GM23338 (cell line): Measurements from ENCODE around the gene SLC40A1. TPM values are rescaled to one million over a fixed set of nuclear protein-coding genes. Genes with fewer than 3 reads are reported as not detected.
A peak's percentile ranks its signal among the peaks of the same experiment; 100 is the strongest.

ENCODE experiments used
- ATAC-seq: fragments of 200-7000 bp; cut with Tn5 transposase; 3 replicates; pipeline ENCODE4 v1.9.1; 2020
- DNase-seq: peaks from one replicate; pipeline ENCODE4 v3.0.0-alpha.2; 2015; ENCODE audit warnings: low spot score
- H2AFZ ChIP-seq: fragments of 200-600 bp; sonication (generic); 2 replicates; pipeline ENCODE4 v1.8.0; 2016; ENCODE audit warnings: antibody characterized with exemption, mild to moderate bottlenecking, moderate library complexity
- H3F3A ChIP-seq: fragments of 200-600 bp; sonication (generic); replicated peaks from 2 replicates; pipeline ENCODE4 v1.8.0; 2017; ENCODE audit warnings: antibody characterized with exemption, mixed run types, low read depth
- H3K27ac ChIP-seq: fragments of 200-600 bp; sonication (generic); 2 replicates; pipeline ENCODE4 v1.6.1; 2016; ENCODE audit warnings: low read depth
- H3K27me3 ChIP-seq: fragments of 200-600 bp; sonication (generic); 2 replicates; pipeline ENCODE4 v1.8.0; 2016; ENCODE audit warnings: mild to moderate bottlenecking, mixed run types, moderate library complexity; ENCODE audit not compliant: insufficient read depth
- H3K36me3 ChIP-seq: fragments of 200-600 bp; sonication (generic); 2 replicates; pipeline ENCODE4 v1.8.0; 2016; ENCODE audit warnings: mild to moderate bottlenecking; ENCODE audit not compliant: insufficient read depth
- H3K4me1 ChIP-seq: fragments of 200-600 bp; sonication (generic); 2 replicates; pipeline ENCODE4 v1.8.0; 2016; ENCODE audit warnings: mild to moderate bottlenecking, moderate library complexity; ENCODE audit not compliant: insufficient read depth
- H3K4me2 ChIP-seq: fragments of 200-600 bp; sonication (generic); 2 replicates; pipeline ENCODE4 v1.7.1; 2017; ENCODE audit warnings: mixed run types
- H3K4me3 ChIP-seq: fragments of 200-600 bp; sonication (generic); 2 replicates; pipeline ENCODE4 v1.6.1; 2016; ENCODE audit warnings: mixed run types
- H3K79me2 ChIP-seq: fragments of 200-600 bp; sonication (generic); replicated peaks from 2 replicates; pipeline ENCODE4 v1.8.0; 2017; ENCODE audit warnings: mild to moderate bottlenecking; ENCODE audit not compliant: insufficient read depth
- H3K9me2 ChIP-seq: fragments of 200-600 bp; sonication (generic); 2 replicates; pipeline ENCODE4 v1.8.0; 2017; ENCODE audit not compliant: insufficient read depth
- H4K20me1 ChIP-seq: fragments of 200-600 bp; sonication (generic); replicated peaks from 2 replicates; pipeline ENCODE4 v1.8.0; 2017; ENCODE audit warnings: mild to moderate bottlenecking; ENCODE audit not compliant: insufficient read depth
- H3K27ac Mint-ChIP-seq: 2 replicates; pipeline ENCODE4 v1.8.0; 2020; ENCODE audit warnings: inconsistent platforms, mild to moderate bottlenecking, moderate library complexity, mixed read lengths
- H3K27me3 Mint-ChIP-seq: 3 replicates; pipeline ENCODE4 v1.8.0; 2022; ENCODE audit warnings: low read depth, mild to moderate bottlenecking, moderate library complexity, mixed read lengths, inconsistent platforms; ENCODE audit not compliant: insufficient read depth, poor library complexity
- H3K36me3 Mint-ChIP-seq: 3 replicates; pipeline ENCODE4 v1.8.0; 2021; ENCODE audit warnings: low read depth, mild to moderate bottlenecking, inconsistent platforms, moderate library complexity, mixed read lengths
- H3K4me1 Mint-ChIP-seq: 3 replicates; pipeline ENCODE4 v1.8.0; 2020; ENCODE audit warnings: mild to moderate bottlenecking, inconsistent platforms, mixed read lengths
- H3K4me3 Mint-ChIP-seq: 3 replicates; pipeline ENCODE4 v1.8.0; 2021; ENCODE audit warnings: moderate library complexity, mild to moderate bottlenecking, inconsistent platforms, mixed read lengths
- H3K9me3 Mint-ChIP-seq: 3 replicates; pipeline ENCODE4 v1.8.0; 2020; ENCODE audit warnings: moderate library complexity, mild to moderate bottlenecking, inconsistent platforms, mixed read lengths
- JUNB ChIP-seq: IDR thresholded peaks from one replicate; pipeline ENCODE4 v1.6.1; 2016; ENCODE audit warnings: antibody characterized with exemption; ENCODE audit not compliant: unreplicated experiment
- NANOG ChIP-seq: IDR thresholded peaks from 2 replicates; pipeline ENCODE4 v1.6.1; 2016; ENCODE audit warnings: antibody characterized with exemption, borderline replicate concordance
- POLR2AphosphoS5 ChIP-seq: IDR thresholded peaks from 2 replicates; pipeline ENCODE4 v1.6.1; 2016; ENCODE audit warnings: antibody characterized with exemption, low read depth
- STAT1 ChIP-seq: IDR thresholded peaks from one replicate; pipeline ENCODE4 v1.6.1; 2016; ENCODE audit warnings: antibody characterized with exemption; ENCODE audit not compliant: unreplicated experiment
- ZNF331 ChIP-seq: fragments of 250-450 bp; sonication (Bioruptor Pico); IDR thresholded peaks from 2 replicates; pipeline ENCODE4 v1.5.0; 2020; ENCODE audit warnings: low read depth, mild to moderate bottlenecking, moderate library complexity
- polyA plus RNA-seq: library from polyadenylated mRNA; unstranded; fragments of >200 nt; fragmentation: Nextera tagmentation; extraction: Ambion mirVana; gene quantifications from 2 replicates; pipeline ENCODE4 v1.2.1, GENCODE V29; 2016
- total RNA-seq: library from RNA; depleted of rRNA; stranded (reverse); fragments of >200 nt; shearing (Covaris generic); gene quantifications from 2 replicates; pipeline ENCODE4 v1.2.3, GENCODE V29; 2014
- TF ChIP-seq, protein P1 (sequence below): IDR thresholded peaks from one replicate; pipeline ENCODE4 v1.6.1; 2018; ENCODE audit warnings: antibody characterized with exemption; ENCODE audit not compliant: unreplicated experiment
- TF ChIP-seq, protein P2 (sequence below): fragments of 250-450 bp; sonication (Bioruptor Pico); IDR thresholded peaks from 2 replicates; pipeline ENCODE4 v1.5.0; 2020; ENCODE audit warnings: mild to moderate bottlenecking, moderate library complexity
- TF ChIP-seq, protein P3 (sequence below), 2 experiments: fragments of 200-600 bp in 1 of 2; sonication (generic) in 1 of 2; conservative IDR thresholded peaks; 2 replicates each; pipeline versions ENCODE4 v1.5.1 to v1.6.1; 2016 to 2017; ENCODE audit warnings: antibody characterized with exemption in 2 of 2, low read depth in 2 of 2, mild to moderate bottlenecking in 2 of 2, moderate library complexity in 1 of 2
- TF ChIP-seq, protein P4 (sequence below): IDR thresholded peaks from 2 replicates; pipeline ENCODE4 v1.6.1; 2016; ENCODE audit warnings: antibody characterized with exemption

SLC40A1 gene
- total and polyA plus RNA-seq, 2 experiments from 2014 or later = 0.08 TPM; not detected in 1

DNA sequence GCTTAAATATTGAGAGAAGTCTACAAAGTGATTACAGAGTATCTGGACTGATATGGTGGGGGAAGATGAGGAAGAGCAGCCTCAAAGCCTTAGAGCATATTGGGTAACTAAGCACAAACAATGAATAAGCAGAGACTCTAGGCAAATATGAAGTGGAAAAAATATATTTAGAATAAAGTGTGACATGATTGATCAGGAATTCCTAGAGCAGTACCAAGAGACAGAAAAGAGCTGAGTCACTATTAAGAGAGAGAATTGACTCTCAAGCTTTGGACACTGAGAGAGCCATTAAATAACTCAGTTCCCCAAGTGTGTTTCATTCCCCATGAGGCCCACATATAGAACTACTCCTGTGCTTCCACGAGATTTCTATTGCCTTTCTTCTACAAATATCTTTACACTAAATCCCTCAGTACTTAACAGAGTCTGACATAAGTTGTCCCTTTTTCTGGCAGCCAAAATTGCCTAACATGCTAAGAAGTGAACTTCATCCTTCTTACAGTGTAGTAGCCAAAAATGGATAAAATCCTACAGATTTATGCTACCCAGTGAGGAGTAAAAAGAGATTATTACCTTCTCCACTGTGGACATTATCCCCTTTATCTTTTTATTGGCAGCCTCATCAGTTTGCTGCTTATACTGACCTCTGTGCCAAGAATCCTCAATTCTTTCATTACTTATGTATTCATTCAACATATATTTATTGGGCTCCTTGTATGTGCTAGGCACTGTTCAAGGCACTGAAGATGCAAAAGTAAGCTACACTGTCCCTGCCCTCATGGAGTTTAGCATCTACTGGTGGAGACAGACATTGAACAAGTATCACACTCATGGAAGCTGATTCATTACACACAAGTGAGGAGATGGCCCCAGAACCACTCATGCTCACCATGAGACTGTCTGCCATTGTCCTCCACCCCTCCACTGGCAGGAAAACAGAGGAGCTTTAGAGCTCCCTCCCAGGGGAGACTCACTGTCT lies 45.4 kb downstream of the SLC40A1 start (continued):
- TF ChIP-seq POLR2AphosphoS5 (no peak), JUNB (no peak), ZNF331 (CRISPR knock-in tag) (no peak)

DNA sequence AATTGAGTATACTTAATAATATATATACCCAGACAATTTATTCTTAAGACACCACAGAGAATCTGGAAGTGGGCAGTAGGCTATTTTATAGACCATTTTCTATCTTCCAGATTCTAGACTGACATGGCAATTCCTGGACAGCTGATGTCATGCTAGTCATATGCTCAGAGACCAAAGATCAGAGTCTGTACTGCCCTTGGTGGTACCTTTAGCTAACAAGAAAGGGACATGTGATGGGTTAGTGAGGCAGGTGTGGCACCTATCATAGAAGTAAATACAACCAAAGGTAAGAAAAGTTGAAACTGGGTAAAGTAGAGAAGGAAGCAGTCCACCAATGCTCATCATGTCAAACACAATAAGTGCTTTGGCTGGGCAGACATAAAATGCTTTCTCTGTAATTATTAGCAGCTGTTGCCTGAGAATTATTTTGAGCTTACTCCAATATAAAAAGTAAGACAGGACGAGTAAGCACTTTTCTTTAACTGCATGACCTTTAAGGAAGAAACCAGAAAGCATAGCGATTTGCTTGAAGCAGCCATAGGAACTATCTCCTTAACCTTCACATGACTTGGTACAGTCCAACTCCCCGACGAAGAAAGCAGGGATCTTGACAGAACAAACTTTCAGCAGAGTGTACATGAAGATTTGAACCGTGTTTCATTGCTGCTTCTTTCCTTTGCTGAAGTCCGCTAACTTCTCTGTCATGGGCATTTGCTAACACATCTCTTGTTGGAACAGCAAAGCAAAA lies 47.1 kb downstream of the SLC40A1 start:
- H3K4me3 ChIP-seq = no peak overlapping the region
- no peaks in the 10 kb centered on the region for H3K36me3 Mint-ChIP-seq
- ATAC-seq (no peak), DNase-seq (no peak)
- H3K4me2 ChIP-seq = no peak overlapping the region
- peaks cover 5% of the 10 kb centered on the region for H3K27me3 Mint-ChIP-seq
- H3K4me1 Mint-ChIP-seq = no peaks in the 10 kb centered on the region
- H3F3A ChIP-seq = no peaks in the 10 kb centered on the region
- H3K4me3 Mint-ChIP-seq = no peak overlapping the region
- H2AFZ ChIP-seq = 0 out of 2 replicates have a peak overlapping the region, but pooled peaks have one; percentile 66
- no peak overlapping the region for H3K27ac ChIP-seq
- no peaks in the 10 kb centered on the region; the same call in 1 of the 2 replicates for H4K20me1 ChIP-seq
- no peaks in the 10 kb centered on the region for H3K9me3 Mint-ChIP-seq
- H3K36me3 ChIP-seq = no peaks in the 10 kb centered on the region
- H3K27ac Mint-ChIP-seq = no peak overlapping the region
- H3K4me1 ChIP-seq = no peaks in the 10 kb centered on the region
- no peaks in the 10 kb centered on the region for H3K9me2 ChIP-seq
- no peaks in the 10 kb centered on the region for H3K27me3 ChIP-seq
- H3K79me2 ChIP-seq = no peaks in the 10 kb centered on the region
- TF ChIP-seq, protein P1, sequence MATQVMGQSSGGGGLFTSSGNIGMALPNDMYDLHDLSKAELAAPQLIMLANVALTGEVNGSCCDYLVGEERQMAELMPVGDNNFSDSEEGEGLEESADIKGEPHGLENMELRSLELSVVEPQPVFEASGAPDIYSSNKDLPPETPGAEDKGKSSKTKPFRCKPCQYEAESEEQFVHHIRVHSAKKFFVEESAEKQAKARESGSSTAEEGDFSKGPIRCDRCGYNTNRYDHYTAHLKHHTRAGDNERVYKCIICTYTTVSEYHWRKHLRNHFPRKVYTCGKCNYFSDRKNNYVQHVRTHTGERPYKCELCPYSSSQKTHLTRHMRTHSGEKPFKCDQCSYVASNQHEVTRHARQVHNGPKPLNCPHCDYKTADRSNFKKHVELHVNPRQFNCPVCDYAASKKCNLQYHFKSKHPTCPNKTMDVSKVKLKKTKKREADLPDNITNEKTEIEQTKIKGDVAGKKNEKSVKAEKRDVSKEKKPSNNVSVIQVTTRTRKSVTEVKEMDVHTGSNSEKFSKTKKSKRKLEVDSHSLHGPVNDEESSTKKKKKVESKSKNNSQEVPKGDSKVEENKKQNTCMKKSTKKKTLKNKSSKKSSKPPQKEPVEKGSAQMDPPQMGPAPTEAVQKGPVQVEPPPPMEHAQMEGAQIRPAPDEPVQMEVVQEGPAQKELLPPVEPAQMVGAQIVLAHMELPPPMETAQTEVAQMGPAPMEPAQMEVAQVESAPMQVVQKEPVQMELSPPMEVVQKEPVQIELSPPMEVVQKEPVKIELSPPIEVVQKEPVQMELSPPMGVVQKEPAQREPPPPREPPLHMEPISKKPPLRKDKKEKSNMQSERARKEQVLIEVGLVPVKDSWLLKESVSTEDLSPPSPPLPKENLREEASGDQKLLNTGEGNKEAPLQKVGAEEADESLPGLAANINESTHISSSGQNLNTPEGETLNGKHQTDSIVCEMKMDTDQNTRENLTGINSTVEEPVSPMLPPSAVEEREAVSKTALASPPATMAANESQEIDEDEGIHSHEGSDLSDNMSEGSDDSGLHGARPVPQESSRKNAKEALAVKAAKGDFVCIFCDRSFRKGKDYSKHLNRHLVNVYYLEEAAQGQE = no peak
- TF ChIP-seq, protein P2, sequence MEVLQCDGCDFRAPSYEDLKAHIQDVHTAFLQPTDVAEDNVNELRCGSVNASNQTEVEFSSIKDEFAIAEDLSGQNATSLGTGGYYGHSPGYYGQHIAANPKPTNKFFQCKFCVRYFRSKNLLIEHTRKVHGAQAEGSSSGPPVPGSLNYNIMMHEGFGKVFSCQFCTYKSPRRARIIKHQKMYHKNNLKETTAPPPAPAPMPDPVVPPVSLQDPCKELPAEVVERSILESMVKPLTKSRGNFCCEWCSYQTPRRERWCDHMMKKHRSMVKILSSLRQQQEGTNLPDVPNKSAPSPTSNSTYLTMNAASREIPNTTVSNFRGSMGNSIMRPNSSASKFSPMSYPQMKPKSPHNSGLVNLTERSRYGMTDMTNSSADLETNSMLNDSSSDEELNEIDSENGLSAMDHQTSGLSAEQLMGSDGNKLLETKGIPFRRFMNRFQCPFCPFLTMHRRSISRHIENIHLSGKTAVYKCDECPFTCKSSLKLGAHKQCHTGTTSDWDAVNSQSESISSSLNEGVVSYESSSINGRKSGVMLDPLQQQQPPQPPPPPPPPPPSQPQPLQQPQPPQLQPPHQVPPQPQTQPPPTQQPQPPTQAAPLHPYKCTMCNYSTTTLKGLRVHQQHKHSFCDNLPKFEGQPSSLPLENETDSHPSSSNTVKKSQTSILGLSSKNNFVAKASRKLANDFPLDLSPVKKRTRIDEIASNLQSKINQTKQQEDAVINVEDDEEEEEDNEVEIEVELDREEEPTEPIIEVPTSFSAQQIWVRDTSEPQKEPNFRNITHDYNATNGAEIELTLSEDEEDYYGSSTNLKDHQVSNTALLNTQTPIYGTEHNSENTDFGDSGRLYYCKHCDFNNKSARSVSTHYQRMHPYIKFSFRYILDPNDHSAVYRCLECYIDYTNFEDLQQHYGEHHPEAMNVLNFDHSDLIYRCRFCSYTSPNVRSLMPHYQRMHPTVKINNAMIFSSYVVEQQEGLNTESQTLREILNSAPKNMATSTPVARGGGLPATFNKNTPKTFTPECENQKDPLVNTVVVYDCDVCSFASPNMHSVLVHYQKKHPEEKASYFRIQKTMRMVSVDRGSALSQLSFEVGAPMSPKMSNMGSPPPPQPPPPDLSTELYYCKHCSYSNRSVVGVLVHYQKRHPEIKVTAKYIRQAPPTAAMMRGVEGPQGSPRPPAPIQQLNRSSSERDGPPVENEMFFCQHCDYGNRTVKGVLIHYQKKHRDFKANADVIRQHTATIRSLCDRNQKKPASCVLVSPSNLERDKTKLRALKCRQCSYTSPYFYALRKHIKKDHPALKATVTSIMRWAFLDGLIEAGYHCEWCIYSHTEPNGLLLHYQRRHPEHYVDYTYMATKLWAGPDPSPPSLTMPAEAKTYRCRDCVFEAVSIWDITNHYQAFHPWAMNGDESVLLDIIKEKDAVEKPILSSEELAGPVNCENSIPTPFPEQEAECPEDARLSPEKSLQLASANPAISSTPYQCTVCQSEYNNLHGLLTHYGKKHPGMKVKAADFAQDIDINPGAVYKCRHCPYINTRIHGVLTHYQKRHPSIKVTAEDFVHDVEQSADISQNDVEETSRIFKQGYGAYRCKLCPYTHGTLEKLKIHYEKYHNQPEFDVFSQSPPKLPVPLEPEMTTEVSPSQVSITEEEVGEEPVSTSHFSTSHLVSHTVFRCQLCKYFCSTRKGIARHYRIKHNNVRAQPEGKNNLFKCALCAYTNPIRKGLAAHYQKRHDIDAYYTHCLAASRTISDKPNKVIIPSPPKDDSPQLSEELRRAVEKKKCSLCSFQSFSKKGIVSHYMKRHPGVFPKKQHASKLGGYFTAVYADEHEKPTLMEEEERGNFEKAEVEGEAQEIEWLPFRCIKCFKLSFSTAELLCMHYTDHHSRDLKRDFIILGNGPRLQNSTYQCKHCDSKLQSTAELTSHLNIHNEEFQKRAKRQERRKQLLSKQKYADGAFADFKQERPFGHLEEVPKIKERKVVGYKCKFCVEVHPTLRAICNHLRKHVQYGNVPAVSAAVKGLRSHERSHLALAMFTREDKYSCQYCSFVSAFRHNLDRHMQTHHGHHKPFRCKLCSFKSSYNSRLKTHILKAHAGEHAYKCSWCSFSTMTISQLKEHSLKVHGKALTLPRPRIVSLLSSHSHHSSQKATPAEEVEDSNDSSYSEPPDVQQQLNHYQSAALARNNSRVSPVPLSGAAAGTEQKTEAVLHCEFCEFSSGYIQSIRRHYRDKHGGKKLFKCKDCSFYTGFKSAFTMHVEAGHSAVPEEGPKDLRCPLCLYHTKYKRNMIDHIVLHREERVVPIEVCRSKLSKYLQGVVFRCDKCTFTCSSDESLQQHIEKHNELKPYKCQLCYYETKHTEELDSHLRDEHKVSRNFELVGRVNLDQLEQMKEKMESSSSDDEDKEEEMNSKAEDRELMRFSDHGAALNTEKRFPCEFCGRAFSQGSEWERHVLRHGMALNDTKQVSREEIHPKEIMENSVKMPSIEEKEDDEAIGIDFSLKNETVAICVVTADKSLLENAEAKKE (CRISPR knock-in tag) = no peak
- no peak for TF ChIP-seq ZNF331 (CRISPR knock-in tag)
- TF ChIP-seq, protein P3, sequence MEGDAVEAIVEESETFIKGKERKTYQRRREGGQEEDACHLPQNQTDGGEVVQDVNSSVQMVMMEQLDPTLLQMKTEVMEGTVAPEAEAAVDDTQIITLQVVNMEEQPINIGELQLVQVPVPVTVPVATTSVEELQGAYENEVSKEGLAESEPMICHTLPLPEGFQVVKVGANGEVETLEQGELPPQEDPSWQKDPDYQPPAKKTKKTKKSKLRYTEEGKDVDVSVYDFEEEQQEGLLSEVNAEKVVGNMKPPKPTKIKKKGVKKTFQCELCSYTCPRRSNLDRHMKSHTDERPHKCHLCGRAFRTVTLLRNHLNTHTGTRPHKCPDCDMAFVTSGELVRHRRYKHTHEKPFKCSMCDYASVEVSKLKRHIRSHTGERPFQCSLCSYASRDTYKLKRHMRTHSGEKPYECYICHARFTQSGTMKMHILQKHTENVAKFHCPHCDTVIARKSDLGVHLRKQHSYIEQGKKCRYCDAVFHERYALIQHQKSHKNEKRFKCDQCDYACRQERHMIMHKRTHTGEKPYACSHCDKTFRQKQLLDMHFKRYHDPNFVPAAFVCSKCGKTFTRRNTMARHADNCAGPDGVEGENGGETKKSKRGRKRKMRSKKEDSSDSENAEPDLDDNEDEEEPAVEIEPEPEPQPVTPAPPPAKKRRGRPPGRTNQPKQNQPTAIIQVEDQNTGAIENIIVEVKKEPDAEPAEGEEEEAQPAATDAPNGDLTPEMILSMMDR (conservative IDR thresholded peaks at IDR 0.05; ENCODE audit: low read depth in 2 of 2) = no peak
- TF ChIP-seq JUNB = no peak
- no peak for TF ChIP-seq STAT1
- TF ChIP-seq, protein P4, sequence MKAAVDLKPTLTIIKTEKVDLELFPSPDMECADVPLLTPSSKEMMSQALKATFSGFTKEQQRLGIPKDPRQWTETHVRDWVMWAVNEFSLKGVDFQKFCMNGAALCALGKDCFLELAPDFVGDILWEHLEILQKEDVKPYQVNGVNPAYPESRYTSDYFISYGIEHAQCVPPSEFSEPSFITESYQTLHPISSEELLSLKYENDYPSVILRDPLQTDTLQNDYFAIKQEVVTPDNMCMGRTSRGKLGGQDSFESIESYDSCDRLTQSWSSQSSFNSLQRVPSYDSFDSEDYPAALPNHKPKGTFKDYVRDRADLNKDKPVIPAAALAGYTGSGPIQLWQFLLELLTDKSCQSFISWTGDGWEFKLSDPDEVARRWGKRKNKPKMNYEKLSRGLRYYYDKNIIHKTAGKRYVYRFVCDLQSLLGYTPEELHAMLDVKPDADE = no peak
- TF ChIP-seq NANOG = no peak
